BLaER1 (cell line): ENCODE data around the gene SERPINA3.

Experiments used
- H3K27ac ChIP-seq: shearing (Covaris generic); formaldehyde crosslinking; 2 replicates; pipeline ENCODE4 v1.8.1; 2022
- H3K27me3 ChIP-seq: shearing (Covaris generic); formaldehyde crosslinking; 2 replicates; pipeline ENCODE4 v1.8.1; 2022
- H3K36me3 ChIP-seq: shearing (Covaris generic); formaldehyde crosslinking; 2 replicates; pipeline ENCODE4 v1.8.1; 2022
- H3K4me1 ChIP-seq: shearing (Covaris generic); formaldehyde crosslinking; 2 replicates; pipeline ENCODE4 v1.8.1; 2022
- H3K4me2 ChIP-seq: shearing (Covaris generic); formaldehyde crosslinking; 2 replicates; pipeline ENCODE4 v1.8.1; 2022
- H3K4me3 ChIP-seq: shearing (Covaris generic); formaldehyde crosslinking; 2 replicates; pipeline ENCODE4 v1.8.1; 2022
- H3K9ac ChIP-seq: shearing (Covaris generic); formaldehyde crosslinking; 2 replicates; pipeline ENCODE4 v1.8.1; 2022
- H3K9me3 ChIP-seq: shearing (Covaris generic); formaldehyde crosslinking; 2 replicates; pipeline ENCODE4 v1.8.1; 2022
- H4K20me1 ChIP-seq: shearing (Covaris generic); formaldehyde crosslinking; 2 replicates; pipeline ENCODE4 v1.8.1; 2022
- Cebpa-rat ChIP-seq: shearing (Covaris generic); IDR thresholded peaks from 2 replicates; pipeline ENCODE4 v1.8.1; 2022

SERPINA3 gene

GRCh38 chr14:94620597-94620996 is 8.4 kb downstream of the SERPINA3 start:
- no peaks in the 10 kb centered on the region for H3K36me3 ChIP-seq
- no peak for TF ChIP-seq Cebpa-rat
- peaks cover 28% of the 10 kb centered on the region for H3K9me3 ChIP-seq
- no peak overlapping the region for H3K9ac ChIP-seq
- no peak overlapping the region for H3K4me2 ChIP-seq
- no peak overlapping the region for H3K27ac ChIP-seq
- H4K20me1 ChIP-seq, result no peaks in the 10 kb centered on the region
- H3K4me1 ChIP-seq, result no peaks in the 10 kb centered on the region
- no peaks in the 10 kb centered on the region for H3K27me3 ChIP-seq
- H3K4me3 ChIP-seq, result no peak overlapping the region

- no peaks in the 10 kb centered on the region for H3K36me3 ChIP-seq
- H3K4me2 ChIP-seq, result no peak overlapping the region
- H3K27me3 ChIP-seq, result no peaks in the 10 kb centered on the region
- H3K4me1 ChIP-seq, result no peaks in the 10 kb centered on the region
- H3K4me3 ChIP-seq, result no peak overlapping the region
- H3K27ac ChIP-seq, result no peak overlapping the region
- no peak for TF ChIP-seq Cebpa-rat
- no peak overlapping the region for H3K9ac ChIP-seq
- peaks cover 28% of the 10 kb centered on the region for H3K9me3 ChIP-seq
- no peaks in the 10 kb centered on the region for H4K20me1 ChIP-seq
Observed at GRCh38 chr14:94621358-94622134, 9.4 kb downstream of the SERPINA3 start.

- no peak for TF ChIP-seq Cebpa-rat
- no peak overlapping the region for H3K4me3 ChIP-seq
- no peak overlapping the region for H3K4me2 ChIP-seq
- no peaks in the 10 kb centered on the region for H3K27me3 ChIP-seq
- peaks cover 19% of the 10 kb centered on the region for H3K9me3 ChIP-seq
- H3K27ac ChIP-seq, result no peak overlapping the region
- no peaks in the 10 kb centered on the region for H3K4me1 ChIP-seq
- H3K36me3 ChIP-seq, result no peaks in the 10 kb centered on the region
- no peak overlapping the region for H3K9ac ChIP-seq
- H4K20me1 ChIP-seq, result no peaks in the 10 kb centered on the region
Observed at GRCh38 chr14:94622653-94623421, 10.6 kb downstream of the SERPINA3 start.

GRCh38 chr14:94623422-94623809 is 11.2 kb downstream of the SERPINA3 start:
- no peak overlapping the region for H3K27ac ChIP-seq
- H3K9me3 ChIP-seq, result peaks cover 13% of the 10 kb centered on the region
- TF ChIP-seq Cebpa-rat, result no peak
- H3K27me3 ChIP-seq, result no peaks in the 10 kb centered on the region
- no peaks in the 10 kb centered on the region for H3K36me3 ChIP-seq
- no peak overlapping the region for H3K9ac ChIP-seq
- no peaks in the 10 kb centered on the region for H3K4me1 ChIP-seq
- H4K20me1 ChIP-seq, result no peaks in the 10 kb centered on the region
- H3K4me2 ChIP-seq, result no peak overlapping the region
- H3K4me3 ChIP-seq, result no peak overlapping the region

GRCh38 chr14:94623856-94624499 is 11.8 kb downstream of the SERPINA3 start:
- Histone ChIP-seq H3K4me1 (no peaks in the 10 kb centered on the region), H4K20me1 (no peaks in the 10 kb centered on the region), H3K27ac (no peak overlapping the region), H3K4me2 (no peak overlapping the region), H3K36me3 (no peaks in the 10 kb centered on the region), H3K27me3 (no peaks in the 10 kb centered on the region), H3K9ac (no peak overlapping the region), H3K9me3 (peaks cover 7% of the 10 kb centered on the region), H3K4me3 (no peak overlapping the region)
- TF ChIP-seq Cebpa-rat, result no peak

GRCh38 chr14:94624537-94625352 is 12.6 kb downstream of the SERPINA3 start:
- Histone ChIP-seq H3K9ac (no peak overlapping the region), H4K20me1 (no peaks in the 10 kb centered on the region)
- no peak for TF ChIP-seq Cebpa-rat

GRCh38 chr14:94625353-94625635 is 13.1 kb downstream of the SERPINA3 start:
- H3K36me3 ChIP-seq, result no peaks in the 10 kb centered on the region
- H3K27me3 ChIP-seq, result no peaks in the 10 kb centered on the region
- H3K4me2 ChIP-seq, result no peak overlapping the region
- H4K20me1 ChIP-seq, result no peaks in the 10 kb centered on the region
- H3K27ac ChIP-seq, result no peak overlapping the region
- no peak for TF ChIP-seq Cebpa-rat
- H3K9me3 ChIP-seq, result no peaks in the 10 kb centered on the region
- H3K4me3 ChIP-seq, result no peak overlapping the region
- H3K4me1 ChIP-seq, result no peaks in the 10 kb centered on the region
- H3K9ac ChIP-seq, result no peak overlapping the region

More at GRCh38 chr14:94624537-94625352, 12.6 kb downstream of the SERPINA3 start:
- no peaks in the 10 kb centered on the region for H3K9me3 ChIP-seq
- H3K4me2 ChIP-seq, result no peak overlapping the region
- no peak overlapping the region for H3K4me3 ChIP-seq
- no peaks in the 10 kb centered on the region for H3K27me3 ChIP-seq
- H3K36me3 ChIP-seq, result no peaks in the 10 kb centered on the region
- H3K4me1 ChIP-seq, result no peaks in the 10 kb centered on the region
- H3K27ac ChIP-seq, result no peak overlapping the region

- H3K9me3 ChIP-seq, result no peaks in the 10 kb centered on the region
- no peaks in the 10 kb centered on the region for H3K4me1 ChIP-seq
- TF ChIP-seq Cebpa-rat, result no peak
- no peak overlapping the region for H3K27ac ChIP-seq
- H3K9ac ChIP-seq, result no peak overlapping the region
- H4K20me1 ChIP-seq, result no peaks in the 10 kb centered on the region
- no peak overlapping the region for H3K4me2 ChIP-seq
- H3K27me3 ChIP-seq, result no peaks in the 10 kb centered on the region
- H3K36me3 ChIP-seq, result no peaks in the 10 kb centered on the region
- H3K4me3 ChIP-seq, result no peak overlapping the region
Observed at GRCh38 chr14:94628578-94628977, 16.4 kb downstream of the SERPINA3 start.

- Histone ChIP-seq H3K4me1 (no peaks in the 10 kb centered on the region), H3K9ac (no peak overlapping the region), H3K27me3 (no peaks in the 10 kb centered on the region), H3K27ac (no peak overlapping the region), H4K20me1 (no peaks in the 10 kb centered on the region), H3K36me3 (no peaks in the 10 kb centered on the region), H3K4me3 (no peak overlapping the region), H3K9me3 (no peaks in the 10 kb centered on the region), H3K4me2 (no peak overlapping the region)
- TF ChIP-seq Cebpa-rat, result no peak
Observed at GRCh38 chr14:94630396-94630795, 18.2 kb downstream of the SERPINA3 start.
